Posterior vena cava (tissue), 2 donors: ENCODE data around the gene GABRR1. TPM values are rescaled to one million over a fixed set of nuclear protein-coding genes. Genes with fewer than 3 reads are reported as not detected.
"Not testable (repeated sequence)": the region's sequence is repeated elsewhere in the genome, so short reads cannot be mapped to it uniquely, and the experiment has no call there.

Experiments
- DNase-seq: peaks from one replicate; pipeline ENCODE4 v3.0.0-alpha.2; 2020; ENCODE audit warnings: low spot score
- intact Hi-C, 2 donors: fragments of 100-400 bp; cut with DNase I; formaldehyde crosslinking; loops; one replicate each; pipeline versions ENCODE4 v1.14.1 to v1.14.2; 2022 to 2023
- long read RNA-seq, 2 donors: library from polyadenylated mRNA; unstranded; transcript quantifications; one replicate each; pipeline ENCODE4 v2.0.0, GENCODE V29; 2020 to 2021
- total RNA-seq, 2 donors: library from RNA; stranded (reverse); fragmentation: NEBNext Ultra II Directional; extraction: Animal tissue kit (Norgen Biotek cat#: 25700); gene quantifications; one replicate each; pipeline ENCODE4 v1.2.1, GENCODE V29; 2021
- donor health status: DM: yes; HTN: yes; CAD: no.
- donor health status: DM: yes; HTN: yes; CAD: no.

The GABRR1 gene
- under 1 TPM; 0.19 to 0.29 TPM for total RNA-seq
- long read RNA-seq, donor 1 = 0 reads
- long read RNA-seq, donor 2, partial matches to known transcripts = 0 of 2 reads
- long read RNA-seq, donor 2, other reads (novel, unspliced or antisense) = 2 of 2 reads

- DNase-seq = no peak
Measured at GRCh38 chr6:89217299-89217910, at the start of gene GABRR1. TSS of gene GABRR1 (minus strand) at chr6:89217358. CDS start at chr6:89217322, 36 bp downstream.

GRCh38 chr6:89264296-89264695 is 47.1 kb upstream of the GABRR1 start:
- intact Hi-C loops = no loop called here

More at GRCh38 chr6:89217299-89217910, at the start of gene GABRR1:
- intact Hi-C loops = no loop called here

GRCh38 chr6:89260832-89261231 is 43.7 kb upstream of the GABRR1 start:
- DNase-seq = no peak
- intact Hi-C loops = no loop called here

More at GRCh38 chr6:89264296-89264695, 47.1 kb upstream of the GABRR1 start:
- DNase-seq = no peak

GRCh38 chr6:89260310-89260709 is 43.2 kb upstream of the GABRR1 start:
- intact Hi-C loops = no loop called here
- DNase-seq = no peak

GRCh38 chr6:89258912-89259311 is 41.8 kb upstream of the GABRR1 start:
- intact Hi-C loops = no loop called here
- DNase-seq = no peak

GRCh38 chr6:89257781-89258180 is 40.6 kb upstream of the GABRR1 start:
- intact Hi-C loops = no loop called here
- no peak for DNase-seq

- intact Hi-C loops = no loop called here
- no peak for DNase-seq
Measured at GRCh38 chr6:89257346-89257745, 40.2 kb upstream of the GABRR1 start.

GRCh38 chr6:89255417-89255816 is 38.3 kb upstream of the GABRR1 start:
- no peak for DNase-seq
- intact Hi-C loops = no loop called here

- no peak for DNase-seq
- intact Hi-C loops = no loop called here
Measured at GRCh38 chr6:89254569-89254968, 37.4 kb upstream of the GABRR1 start.

- DNase-seq = no peak
Measured at GRCh38 chr6:89252907-89253306, 35.7 kb upstream of the GABRR1 start.

GRCh38 chr6:89251976-89252375 is 34.8 kb upstream of the GABRR1 start:
- intact Hi-C loops = no loop called here
- DNase-seq = no peak

More at GRCh38 chr6:89252907-89253306, 35.7 kb upstream of the GABRR1 start:
- intact Hi-C loops = no loop called here

GRCh38 chr6:89251170-89251569 is 34.0 kb upstream of the GABRR1 start:
- intact Hi-C loops = no loop called here
- DNase-seq = no peak

GRCh38 chr6:89250239-89250638 is 33.1 kb upstream of the GABRR1 start:
- DNase-seq = no peak
- intact Hi-C loops = no loop called here

- intact Hi-C loops = loop anchor here in 1 of 2 donors (5.0 kb wide), 2 partner anchors 122 to 262 kb away; no protein-coding TSS in a partner anchor
Measured at GRCh38 chr6:89244241-89244985, 27.3 kb upstream of the GABRR1 start.

GRCh38 chr6:89243331-89243629 is 26.1 kb upstream of the GABRR1 start:
- intact Hi-C loops = loop anchor here in 1 of 2 donors (5.0 kb wide), 2 partner anchors 121 to 261 kb away; no protein-coding TSS in a partner anchor

More at GRCh38 chr6:89244241-89244985, 27.3 kb upstream of the GABRR1 start:
- no peak for DNase-seq

GRCh38 chr6:89242574-89243330 is 25.6 kb upstream of the GABRR1 start:
- intact Hi-C loops = loop anchor here in 1 of 2 donors (5.0 kb wide), 2 partner anchors 120 to 260 kb away; no protein-coding TSS in a partner anchor
- no peak for DNase-seq

More at GRCh38 chr6:89243331-89243629, 26.1 kb upstream of the GABRR1 start:
- DNase-seq = no peak

GRCh38 chr6:89239338-89239737 is 22.2 kb upstream of the GABRR1 start:
- no peak for DNase-seq
- intact Hi-C loops = loop anchor here in 1 of 2 donors (5.0 kb wide), 1 partner anchor 122 kb away; the partner anchor contains the start of gene SRSF12

- intact Hi-C loops = loop anchor here in 1 of 2 donors (5.0 kb wide), 1 partner anchor 120 kb away; the partner anchor contains the start of gene SRSF12
- DNase-seq = no peak
Measured at GRCh38 chr6:89237158-89237557, 20.0 kb upstream of the GABRR1 start.

- DNase-seq, intact Hi-C loops: not testable (repeated sequence)
Measured at GRCh38 chr6:89233605-89234004, 16.4 kb upstream of the GABRR1 start.

GRCh38 chr6:89222712-89223039 is 5.5 kb upstream of the GABRR1 start:
- intact Hi-C loops = no loop called here
- DNase-seq = no peak
